ENCODE measurements around the gene CARS1. TPM values are rescaled to one million over a fixed set of nuclear protein-coding genes. Genes with fewer than 3 reads are reported as not detected.

CARS1 gene
- total and polyA plus RNA-seq, 2 of the 8 experiments (the other 6 are each of a cell fraction or from before 2014, with no cell fraction given): 44.1 to 100 TPM

- H2BK5ac ChIP-seq (ENCODE audit: low read depth, low read length): no peak overlapping the region
- no peak overlapping the region for H2AFZ ChIP-seq (ENCODE audit: low read length)
- no peak overlapping the region for H3K18ac ChIP-seq (ENCODE audit: extremely low read depth, low read length)
- no peaks in the 10 kb centered on the region for H3K79me1 ChIP-seq (ENCODE audit: low read depth, low read length)
- H3K9me3 ChIP-seq (ENCODE audit: insufficient read depth in 2 of 2, low read depth in 1 of 2, low read length in 1 of 2): no peaks in the 10 kb centered on the region
- no peak overlapping the region for H4K8ac ChIP-seq (ENCODE audit: extremely low read depth, insufficient read depth, low read length)
- no peaks in the 10 kb centered on the region for H3K23me2 ChIP-seq (ENCODE audit: low read depth, low read length)
- 89% methylated on average over 12 of the region's 12 CpGs; no CpG with 5 or more reads in 1 of the 2 experiments for WGBS, 2 experiments (ENCODE audit: extremely low coverage in 1 of 2, insufficient coverage in 1 of 2, insufficient read length in 1 of 2, insufficient replicate concordance in 2 of 2, low coverage in 1 of 2, low lambda C conversion rate in 2 of 2, missing lambda C conversion rate in 1 of 2)
- no peak overlapping the region for H2BK120ac ChIP-seq (replicated peaks; ENCODE audit: low read depth, low read length)
- no peak overlapping the region for H3K23ac ChIP-seq (ENCODE audit: insufficient read length)
- no peaks in the 10 kb centered on the region for H3K27me3 ChIP-seq (replicated peaks in 1 of 4; ENCODE audit: control insufficient read depth in 3 of 4, extremely low read depth in 1 of 4, insufficient read depth in 3 of 4, low read length in 3 of 4)
- H2BK12ac ChIP-seq (ENCODE audit: low read depth, low read length): no peak overlapping the region
- H3K79me2 ChIP-seq (ENCODE audit: control insufficient read depth in 1 of 2, insufficient read depth in 2 of 2, low read length in 2 of 2): no peaks in the 10 kb centered on the region
- no peak overlapping the region for H3K4me3 ChIP-seq (ENCODE audit: extremely low read depth in 1 of 4, insufficient read depth in 2 of 4, low read depth in 3 of 4, low read length in 4 of 4)
- H3K36me3 ChIP-seq (ENCODE audit: control insufficient read depth in 2 of 4, insufficient read depth in 4 of 4, low read length in 3 of 4): peaks cover 25 to 57% (median 38%) of the 10 kb centered on the region in 4 experiments
- DNase-seq (ENCODE audit: low read depth in 1 of 2, low spot score in 2 of 2): no peak
- no peak overlapping the region for H3K27ac ChIP-seq (ENCODE audit: low read depth, low read length)
- H3K4me2 ChIP-seq (ENCODE audit: insufficient read depth in 1 of 2, low read depth in 2 of 2, low read length in 2 of 2): no peak overlapping the region
- no peak overlapping the region for H3K9ac ChIP-seq (replicated peaks in 1 of 4; ENCODE audit: extremely low read depth in 1 of 4, low read depth in 3 of 4, low read length in 3 of 4)
- CTCF ChIA-PET (ENCODE audit: partially characterized antibody): interaction anchor here (0.8 to 9.2 kb wide), 9 partner anchors 13 to 69 kb away, joined by 3 to 66 read pairs (median 8); no protein-coding TSS in a partner anchor
- peaks cover 2 to 26% of the 10 kb centered on the region in 2 experiments for H4K20me1 ChIP-seq (replicated peaks in 1 of 2; ENCODE audit: control insufficient read depth in 1 of 2, insufficient read depth in 2 of 2, low read length in 2 of 2)
- H3K4ac ChIP-seq (replicated peaks; ENCODE audit: insufficient read length, low read depth, low read length): no peak overlapping the region
- no peak overlapping the region for H3K56ac ChIP-seq (replicated peaks; ENCODE audit: insufficient read length, low read depth, low read length)
- H3K14ac ChIP-seq (ENCODE audit: insufficient read length): no peak overlapping the region
- POLR2A ChIA-PET (ENCODE audit: partially characterized antibody): interaction anchor here (1.0 kb wide), 1 partner anchor 45 kb away, joined by 3 read pairs; no protein-coding TSS in a partner anchor
- H2AK5ac ChIP-seq (ENCODE audit: low read depth, low read length): no peak overlapping the region
- no peak overlapping the region for H4K5ac ChIP-seq (ENCODE audit: insufficient read length, low read depth, low read length)
- no peak overlapping the region for H2BK15ac ChIP-seq (ENCODE audit: low read length)
- no peak overlapping the region for H4K91ac ChIP-seq (replicated peaks; ENCODE audit: insufficient read length, low read length)
- FAIRE-seq: no peak
- H2BK20ac ChIP-seq (ENCODE audit: low read length): no peak overlapping the region
- H3K4me1 ChIP-seq (replicated peaks in 1 of 4; ENCODE audit: control insufficient read depth in 3 of 4, insufficient read depth in 4 of 4, low read length in 3 of 4): no peaks in the 10 kb centered on the region
- TF ChIP-seq RNF2 (IDR thresholded peaks at IDR 0.05; ENCODE audit: borderline replicate concordance, low read depth, low read length, missing control alignments, poor library complexity, severe bottlenecking) (no peak), CHD2 (IDR thresholded peaks at IDR 0.05; ENCODE audit: low read length) (no peak), MAX (IDR thresholded peaks at IDR 0.05) (no peak), EGR1 (IDR thresholded peaks at IDR 0.05; ENCODE audit: borderline replicate concordance, low read depth, low read length) (no peak), SP4 (IDR thresholded peaks at IDR 0.05; ENCODE audit: low read length) (no peak), JUND (IDR thresholded peaks at IDR 0.05; ENCODE audit: low read length) (no peak), ATF2 (IDR thresholded peaks at IDR 0.05; ENCODE audit: low read length) (no peak), GABPA (IDR thresholded peaks at IDR 0.05; ENCODE audit: borderline replicate concordance, insufficient read depth, low read length) (no peak), POLR2A (IDR thresholded peaks at IDR 0.05; ENCODE audit: control extremely low read depth in 1 of 2, low read depth in 2 of 2, low read length in 2 of 2) (no peak), GTF2F1 (IDR thresholded peaks at IDR 0.05; ENCODE audit: borderline replicate concordance, low read depth, low read length) (no peak), BRCA1 (IDR thresholded peaks at IDR 0.05; ENCODE audit: low read depth, low read length) (no peak), CEBPB (IDR thresholded peaks at IDR 0.05; ENCODE audit: low read depth, low read length) (no peak), SP2 (IDR thresholded peaks at IDR 0.05; ENCODE audit: low read length) (no peak), ASH2L (IDR thresholded peaks at IDR 0.05; ENCODE audit: low read length) (no peak)
Observed at GRCh38 chr11:3020011-3020410, 37.2 kb downstream of the CARS1 start.
